WERI-Rb-1 (cell line): ENCODE results near the gene CHAF1B.

Experiments used
- DNase-seq: peaks from one replicate; pipeline ENCODE4 v3.0.0-alpha.2; 2020
- H3K27ac ChIP-seq: fragments of 250-450 bp; sonication (Bioruptor Pico); 2 replicates; pipeline ENCODE4 v1.5.1; 2020; ENCODE audit warnings: mild to moderate bottlenecking, moderate library complexity
- H3K27me3 ChIP-seq: fragments of 250-450 bp; sonication (Bioruptor Pico); 2 replicates; pipeline ENCODE4 v1.5.1; 2021; ENCODE audit warnings: mild to moderate bottlenecking, low read depth, moderate library complexity; ENCODE audit not compliant: insufficient read depth, severe bottlenecking
- H3K36me3 ChIP-seq: fragments of 250-450 bp; sonication (Bioruptor Pico); 2 replicates; pipeline ENCODE4 v1.5.1; 2020; ENCODE audit warnings: mild to moderate bottlenecking, moderate library complexity
- H3K4me3 ChIP-seq: 2 replicates; pipeline ENCODE4 v1.5.1; 2011; ENCODE audit warnings: low read depth, mild to moderate bottlenecking, control low read depth, low read length
- H3K9me3 ChIP-seq: fragments of 250-450 bp; sonication (Bioruptor Pico); 2 replicates; pipeline ENCODE4 v1.5.1; 2021; ENCODE audit warnings: mild to moderate bottlenecking, moderate library complexity; ENCODE audit not compliant: severe bottlenecking
- CTCF ChIP-seq: IDR thresholded peaks from 2 replicates; pipeline ENCODE4 v1.5.1; 2011; ENCODE audit warnings: low read depth, mild to moderate bottlenecking, control low read depth, inconsistent platforms, low read length

CHAF1B gene

GRCh38 chr21:36465478-36465877 lies 80.3 kb downstream of the CHAF1B start:
- Histone ChIP-seq H3K27me3 (no peaks in the 10 kb centered on the region), H3K4me3 (no peak overlapping the region), H3K27ac (no peak overlapping the region), H3K36me3 (no peaks in the 10 kb centered on the region), H3K9me3 (no peaks in the 10 kb centered on the region)
- TF ChIP-seq CTCF = no peak
- DNase-seq = no peak

GRCh38 chr21:36466061-36466511 lies 80.9 kb downstream of the CHAF1B start:
- Histone ChIP-seq H3K27ac (no peak overlapping the region), H3K4me3 (no peak overlapping the region), H3K9me3 (no peaks in the 10 kb centered on the region), H3K36me3 (no peaks in the 10 kb centered on the region), H3K27me3 (no peaks in the 10 kb centered on the region)
- TF ChIP-seq CTCF = no peak
- no peak for DNase-seq
